ENCODE data around the gene GALNT14.

- TF ChIP-seq POLR2A (IDR thresholded peaks at IDR 0.05) (no peak), CTCF (IDR thresholded peaks at IDR 0.05) (peak; percentile 39 to 69 (median 58))
These were observed 276.1 kb downstream of the GALNT14 start for GRCh38 chr2:30862054-30862651.

Measured in adrenal gland (tissue), 5 donors.